Gastrocnemius medialis (tissue), 4 donors: ENCODE measurements around the gene PHF20. TPM values are rescaled to one million over a fixed set of nuclear protein-coding genes. Genes with fewer than 3 reads are reported as not detected.
A peak's percentile ranks its signal among the peaks of the same experiment; 100 is the strongest.

ENCODE experiments used
- ATAC-seq, 2 donors: fragments of 150-250 bp; one replicate each; pipeline ENCODE4 v1.9.1; 2016
- DNase-seq, 2 donors: peaks; one replicate each; pipeline ENCODE4 v3.0.0-alpha.2; 2019
- H3K27ac ChIP-seq, 4 donors: fragments of 200-600 bp; sonication (generic); 1 replicate in 1 of 4; 2 replicates in 3 of 4; pipeline ENCODE4 v1.5.1; 2016 to 2018; ENCODE audit warnings: mild to moderate bottlenecking in 2 of 4, moderate library complexity in 1 of 4
- H3K27me3 ChIP-seq, 3 donors: fragments of 200-600 bp; sonication (generic) in 2 of 3; 1 replicate in 1 of 3; 2 replicates in 2 of 3; pipeline versions ENCODE4 v1.5.1 to v1.6.0; 2016 to 2019; ENCODE audit warnings: mild to moderate bottlenecking in 1 of 3, moderate library complexity in 1 of 3
- H3K36me3 ChIP-seq, 2 donors: fragments of 200-600 bp; sonication (generic) in 1 of 2; one replicate each; pipeline ENCODE4 v1.5.1; 2017 to 2018
- H3K4me1 ChIP-seq, 2 donors: fragments of 200-600 bp; sonication (generic) in 1 of 2; one replicate each; pipeline ENCODE4 v1.5.1; 2016 to 2017; ENCODE audit warnings: mild to moderate bottlenecking in 2 of 2
- H3K4me3 ChIP-seq, 4 donors: fragments of 200-600 bp; sonication (generic) in 3 of 4; 1 replicate in 1 of 4; 2 replicates in 3 of 4; pipeline ENCODE4 v1.5.1; 2016 to 2019; ENCODE audit warnings: mild to moderate bottlenecking in 2 of 4
- H3K9me3 ChIP-seq, 3 donors: fragments of 200-600 bp; sonication (generic) in 2 of 3; 1 replicate in 1 of 3; 2 replicates in 2 of 3; pipeline ENCODE4 v1.5.1; 2016 to 2019
- CTCF ChIP-seq, 5 experiments: fragments of 450-650 bp in 3 of 5; fragments of 200-600 bp in 2 of 5; sonication (generic) in 2 of 5; IDR thresholded peaks in 4 of 5; conservative IDR thresholded peaks in 1 of 5; 1 replicate in 4 of 5; 2 replicates in 1 of 5; pipeline ENCODE4 v1.5.1; 2016 to 2019; ENCODE audit warnings: antibody characterized with exemption in 5 of 5, mild to moderate bottlenecking in 3 of 5, moderate library complexity in 3 of 5
- POLR2A ChIP-seq, 2 donors: fragments of 450-650 bp; IDR thresholded peaks; one replicate each; pipeline ENCODE4 v1.6.1; 2017; ENCODE audit warnings: antibody characterized with exemption in 2 of 2, mild to moderate bottlenecking in 2 of 2, moderate library complexity in 2 of 2
- in situ Hi-C, 4 donors: fragments of 200-750 bp; cut with MboI; loops; one replicate each; pipeline versions ENCODE4 v1.15.0 to v1.8.0; 2017; ENCODE audit warnings: low sequenced_read_pairs in 4 of 4
- intact Hi-C: fragments of 100-400 bp; cut with DNase I; formaldehyde crosslinking; loops from one replicate; pipeline ENCODE4 v1.15.1; 2023; ENCODE audit warnings: low total_unique reads
- total RNA-seq, 4 donors: library from RNA; depleted of rRNA; stranded (reverse); fragments of >200 nt; gene quantifications; one replicate each; pipeline versions ENCODE4 v1.1.0 to v1.2.3, GENCODE V29; 2016

PHF20 gene
- total RNA-seq, 4 donors from 2014 or later: 72.6 to 91.9 (median 82.2) TPM

GRCh38 chr20:35939264-35939663 is 167.4 kb downstream of the PHF20 start:
- Histone ChIP-seq H3K9me3 (no peaks in the 10 kb centered on the region), H3K27ac (no peak overlapping the region), H3K36me3 (peaks cover 0 to 38% of the 10 kb centered on the region in 2 donors), H3K27me3 (no peaks in the 10 kb centered on the region), H3K4me1 (no peaks in the 10 kb centered on the region), H3K4me3 (no peak overlapping the region)
- no peak for ATAC-seq
- no peak for DNase-seq
- intact Hi-C loops (no loop called here), in situ Hi-C loops (no loop called here)
- TF ChIP-seq CTCF (IDR thresholded peaks at IDR 0.05 in 4 of 5, conservative IDR thresholded peaks at IDR 0.05 in 1 of 5) (no peak), POLR2A (IDR thresholded peaks at IDR 0.05) (no peak)

GRCh38 chr20:35941620-35942019 is 169.8 kb downstream of the PHF20 start:
- no peaks in the 10 kb centered on the region for H3K27me3 ChIP-seq
- ATAC-seq (no peak), DNase-seq (no peak)
- in situ Hi-C loops (no loop called here), intact Hi-C loops (no loop called here)
- H3K36me3 ChIP-seq: peaks cover 0 to 50% of the 10 kb centered on the region in 2 donors
- no peaks in the 10 kb centered on the region for H3K4me1 ChIP-seq
- H3K4me3 ChIP-seq: no peak overlapping the region
- no peaks in the 10 kb centered on the region for H3K9me3 ChIP-seq
- TF ChIP-seq CTCF (IDR thresholded peaks at IDR 0.05 in 4 of 5, conservative IDR thresholded peaks at IDR 0.05 in 1 of 5) (no peak), POLR2A (IDR thresholded peaks at IDR 0.05) (no peak)
- no peak overlapping the region for H3K27ac ChIP-seq

GRCh38 chr20:35942243-35942642 is 170.4 kb downstream of the PHF20 start:
- Histone ChIP-seq H3K4me1 (no peaks in the 10 kb centered on the region), H3K27ac (no peak overlapping the region)

GRCh38 chr20:35947489-35947888 is 175.7 kb downstream of the PHF20 start:
- Histone ChIP-seq H3K36me3 (peaks cover 0 to 33% of the 10 kb centered on the region in 2 donors), H3K27me3 (no peaks in the 10 kb centered on the region), H3K4me1 (peaks cover 8 to 19% of the 10 kb centered on the region in 2 donors), H3K4me3 (no peak overlapping the region), H3K27ac (no peak overlapping the region), H3K9me3 (no peaks in the 10 kb centered on the region)
- in situ Hi-C loops: no loop called here
- TF ChIP-seq CTCF (IDR thresholded peaks at IDR 0.05 in 4 of 5, conservative IDR thresholded peaks at IDR 0.05 in 1 of 5) (peak in 1 of 5 experiments; percentile 10), POLR2A (IDR thresholded peaks at IDR 0.05) (no peak)
- DNase-seq (no peak), ATAC-seq (no peak)
- intact Hi-C loops: no loop called here

More at GRCh38 chr20:35942243-35942642, 170.4 kb downstream of the PHF20 start:
- Histone ChIP-seq H3K36me3 (peaks cover 0 to 53% of the 10 kb centered on the region in 2 donors), H3K9me3 (no peaks in the 10 kb centered on the region), H3K27me3 (no peaks in the 10 kb centered on the region), H3K4me3 (no peak overlapping the region)
- intact Hi-C loops: no loop called here
- TF ChIP-seq CTCF (IDR thresholded peaks at IDR 0.05 in 4 of 5, conservative IDR thresholded peaks at IDR 0.05 in 1 of 5): no peak
- TF ChIP-seq POLR2A (IDR thresholded peaks at IDR 0.05): no peak
- DNase-seq (no peak), ATAC-seq (no peak)
- in situ Hi-C loops: no loop called here

- DNase-seq: no peak
- TF ChIP-seq CTCF (IDR thresholded peaks at IDR 0.05 in 4 of 5, conservative IDR thresholded peaks at IDR 0.05 in 1 of 5): no peak
- Histone ChIP-seq H3K9me3 (no peaks in the 10 kb centered on the region), H3K4me3 (no peak overlapping the region), H3K36me3 (peaks cover 0 to 33% of the 10 kb centered on the region in 2 donors), H3K27me3 (no peaks in the 10 kb centered on the region), H3K4me1 (peaks cover 12 to 23% of the 10 kb centered on the region in 2 donors), H3K27ac (no peak overlapping the region)
- no peak for ATAC-seq
- intact Hi-C loops (no loop called here), in situ Hi-C loops (no loop called here)
Observed at GRCh38 chr20:35947907-35948306, 176.1 kb downstream of the PHF20 start.
